HCT116 (cell line): ENCODE results near the gene PVRIG. TPM values are rescaled to one million over a fixed set of nuclear protein-coding genes. Genes with fewer than 3 reads are reported as not detected.
"Not testable (repeated sequence)": the region's sequence is repeated elsewhere in the genome, so short reads cannot be mapped to it uniquely, and the experiment has no call there.

Source experiments
- ATAC-seq: fragments of 200-7000 bp; cut with Tn5 transposase; 2 replicates; pipeline ENCODE4 v1.9.1; 2020; ENCODE audit warnings: mild to moderate bottlenecking, moderate library complexity
- BruUV-seq: library from RNA; stranded (reverse); fragments of 400-500 nt; replicated peaks from 2 replicates; lab custom pipeline; 2021; lab: Mats Ljungman, UMichigan
- CTCF ChIA-PET: fragments of 300-600 bp; sonication (Branson Sonifier 250); formaldehyde crosslinking; loops from one replicate; lab custom pipeline; 2021; ENCODE audit warnings: antibody characterized with exemption; lab: Charles Lee
- POLR2A ChIA-PET: fragments of 300-600, 350-600 bp; sonication (Branson Sonifier 250); formaldehyde crosslinking; loops from one replicate; lab custom pipeline; 2021; ENCODE audit warnings: antibody characterized with exemption; lab: Charles Lee
- RAD21 ChIA-PET, 2 experiments: fragments of 300-600 bp; sonication (Branson Sonifier 250); formaldehyde crosslinking; loops; one replicate each; lab custom pipeline; 2023; ENCODE audit warnings: low total read pairs in 2 of 2; ENCODE audit not compliant: uncharacterized antibody in 2 of 2, unreplicated experiment in 2 of 2, low non-redundant PET in 1 of 2; lab: Charles Lee
- DNase-seq: peaks from one replicate; pipeline ENCODE4 v3.0.0-alpha.2; 2010; ENCODE audit warnings: low read depth, low spot score
- H2AFZ ChIP-seq: fragments of 200-600 bp; shearing (Covaris generic), sonication (generic); 2 replicates; pipeline ENCODE4 v1.6.1; 2017; ENCODE audit warnings: low read depth, mixed run types, mixed read lengths, antibody characterized with exemption, low read length; ENCODE audit not compliant: poor library complexity, severe bottlenecking
- H3K27ac ChIP-seq: 2 replicates; pipeline ENCODE4 v1.5.1; 2012; ENCODE audit warnings: low read depth, low read length
- H3K27me3 ChIP-seq: fragments of 200-600 bp; sonication (generic); 2 replicates; pipeline ENCODE4 v1.6.1; 2016; ENCODE audit warnings: mixed run types, low read length, mixed read lengths; ENCODE audit not compliant: insufficient read depth
- H3K36me3 ChIP-seq, 2 experiments: fragments of 200-500 bp in 1 of 2; fragments of 200-600 bp in 1 of 2; sonication (Bioruptor generic) in 1 of 2; sonication (generic) in 1 of 2; 2 replicates each; pipeline versions ENCODE4 v1.5.1 to v1.6.1; 2014 to 2016; ENCODE audit warnings: low read length in 2 of 2, inconsistent platforms in 1 of 2, mixed read lengths in 1 of 2, mixed run types in 1 of 2; ENCODE audit not compliant: insufficient read depth in 2 of 2, control insufficient read depth in 1 of 2
- H3K4me1 ChIP-seq, 2 experiments: fragments of 200-600 bp in 1 of 2; sonication (generic) in 1 of 2; 2 replicates each; pipeline versions ENCODE4 v1.5.1 to v1.6.1; 2012 to 2017; ENCODE audit warnings: low read length in 2 of 2, inconsistent platforms in 1 of 2, mild to moderate bottlenecking in 1 of 2, mixed read lengths in 1 of 2, mixed run types in 1 of 2, moderate library complexity in 1 of 2; ENCODE audit not compliant: insufficient read depth in 2 of 2, control insufficient read depth in 1 of 2
- H3K4me2 ChIP-seq: fragments of 200-600 bp; sonication (generic); 2 replicates; pipeline ENCODE4 v1.6.1; 2017; ENCODE audit warnings: mixed run types, low read length, mixed read lengths
- H3K4me3 ChIP-seq, 2 experiments: fragments of 200-600 bp in 1 of 2; sonication (generic) in 1 of 2; replicated peaks in 1 of 2; 2 replicates each; pipeline ENCODE4 v1.5.1; 2011 to 2016; ENCODE audit warnings: low read length in 2 of 2, control low read depth in 1 of 2, low read depth in 1 of 2, mild to moderate bottlenecking in 1 of 2, mixed read lengths in 1 of 2, mixed run types in 1 of 2
- H3K79me2 ChIP-seq: fragments of 200-600 bp; sonication (generic); 2 replicates; pipeline ENCODE4 v1.6.1; 2017; ENCODE audit warnings: mild to moderate bottlenecking, mixed run types, low read length, moderate library complexity, mixed read lengths; ENCODE audit not compliant: insufficient read depth
- H3K9ac ChIP-seq: fragments of 200-600 bp; sonication (generic); 2 replicates; pipeline ENCODE4 v1.6.1; 2016; ENCODE audit warnings: low read length, mixed read lengths
- H3K9me2 ChIP-seq: fragments of 200-600 bp; sonication (generic), shearing (Covaris generic); 2 replicates; pipeline ENCODE4 v1.6.1; 2017; ENCODE audit warnings: mixed run types, mild to moderate bottlenecking, moderate library complexity; ENCODE audit not compliant: insufficient read depth
- H3K9me3 ChIP-seq, 2 experiments: fragments of 200-500 bp in 1 of 2; fragments of 200-600 bp in 1 of 2; sonication (Bioruptor generic) in 1 of 2; sonication (generic) in 1 of 2; 2 replicates each; pipeline ENCODE4 v1.6.1; 2014 to 2017; ENCODE audit warnings: low read length in 2 of 2, mixed read lengths in 2 of 2, inconsistent platforms in 1 of 2, low read depth in 1 of 2, mild to moderate bottlenecking in 1 of 2, mixed run types in 1 of 2, moderate library complexity in 1 of 2; ENCODE audit not compliant: control insufficient read depth in 1 of 2, insufficient read depth in 1 of 2
- H4K20me1 ChIP-seq: fragments of 200-600 bp; sonication (generic), shearing (Covaris generic); 2 replicates; pipeline ENCODE4 v1.6.1; 2017; ENCODE audit warnings: mixed run types, mild to moderate bottlenecking, moderate library complexity; ENCODE audit not compliant: insufficient read depth
- ATF3 ChIP-seq: IDR thresholded peaks from 2 replicates; pipeline ENCODE4 v1.6.1; 2012
- CBX3 ChIP-seq: IDR thresholded peaks from 2 replicates; pipeline ENCODE4 v1.6.1; 2012; ENCODE audit warnings: low read depth
- CEBPB ChIP-seq: IDR thresholded peaks from 2 replicates; pipeline ENCODE4 v1.6.1; 2012; ENCODE audit warnings: low read depth
- ELF1 ChIP-seq: IDR thresholded peaks from 2 replicates; pipeline ENCODE4 v1.6.1; 2012; ENCODE audit warnings: low read depth, borderline replicate concordance
- EZH2phosphoT487 ChIP-seq: fragments of 200-600 bp; IDR thresholded peaks from 2 replicates; pipeline ENCODE4 v1.6.1; 2018; ENCODE audit warnings: antibody characterized with exemption, borderline replicate concordance
- RAD21 ChIP-seq: IDR thresholded peaks from 2 replicates; pipeline ENCODE4 v1.6.1; 2012; ENCODE audit warnings: low read depth, mild to moderate bottlenecking
- REST ChIP-seq: IDR thresholded peaks from 2 replicates; pipeline ENCODE4 v1.6.1; 2012; ENCODE audit warnings: low read depth
- SP1 ChIP-seq: IDR thresholded peaks from 2 replicates; pipeline ENCODE4 v1.6.1; 2012; ENCODE audit warnings: low read depth
- YY1 ChIP-seq: IDR thresholded peaks from 2 replicates; pipeline ENCODE4 v1.6.1; 2011; ENCODE audit warnings: low read length, low read depth, moderate library complexity, mild to moderate bottlenecking; ENCODE audit not compliant: insufficient replicate concordance; ENCODE audit errors: extremely low read depth
- ZNF274 ChIP-seq: fragments of 200-500 bp; sonication (Bioruptor generic); IDR thresholded peaks from 2 replicates; pipeline ENCODE4 v1.6.1; 2014; ENCODE audit warnings: mild to moderate bottlenecking, low read depth, low read length, inconsistent platforms
- intact Hi-C: fragments of 100-400 bp; cut with micrococcal nuclease; formaldehyde crosslinking; loops from 2 replicates; pipeline ENCODE4 v1.10.0; 2022
- total RNA-seq: library from RNA; stranded (reverse); gene quantifications from one replicate; pipeline ENCODE4 v1.2.1, GENCODE V29; 2021; ENCODE audit not compliant: unreplicated experiment
- TF ChIP-seq, protein P1 (sequence below): IDR thresholded peaks from 2 replicates; pipeline ENCODE4 v1.6.1; 2011; ENCODE audit warnings: mild to moderate bottlenecking, low read length, moderate library complexity; ENCODE audit not compliant: insufficient replicate concordance; ENCODE audit errors: extremely low read depth

Gene PVRIG
- total RNA-seq, 1 experiment from 2014 or later: 0.30 TPM

DNA sequence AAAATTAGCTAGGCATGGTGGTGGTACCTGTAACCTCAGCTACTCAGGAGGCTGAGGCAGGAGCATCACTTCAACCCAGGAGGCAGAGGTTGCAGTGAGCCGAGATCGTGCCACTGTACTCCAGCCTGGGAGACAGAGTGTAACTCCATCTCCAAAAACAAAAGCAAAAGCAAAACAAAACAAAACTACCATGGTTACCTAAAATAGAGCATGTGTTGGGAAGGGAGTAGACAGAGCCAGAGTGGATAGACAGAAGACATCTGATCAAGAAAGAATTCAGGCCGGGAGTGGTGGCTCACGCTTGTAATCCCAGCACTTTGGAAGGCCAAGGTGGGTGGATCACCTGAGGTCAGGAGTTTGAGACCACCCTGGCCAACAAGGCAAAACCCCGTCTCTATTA, 46.1 kb downstream of the PVRIG start:
- H3K36me3 ChIP-seq, CTCF ChIA-PET, POLR2A ChIA-PET, H2AFZ ChIP-seq, BruUV-seq, RAD21 ChIA-PET, H4K20me1 ChIP-seq, H3K27me3 ChIP-seq, H3K9ac ChIP-seq, intact Hi-C loops, DNase-seq, ATAC-seq, H3K9me2 ChIP-seq, H3K9me3 ChIP-seq: not testable (repeated sequence)
- peak overlapping the region; percentile 81 for H3K4me2 ChIP-seq
- peaks cover 13% of the 10 kb centered on the region; the same call in 1 of the 2 replicates for H3K79me2 ChIP-seq
- H3K4me1 ChIP-seq: peaks cover 53 to 68% of the 10 kb centered on the region in 2 experiments
- peak overlapping the region; percentile 75 for H3K27ac ChIP-seq
- H3K4me3 ChIP-seq: 0 out of 4 replicates have a peak overlapping the region, but pooled peaks of 1 of the 2 experiments have one; percentile 44

GRCh38 chr7:100266576-100267354, 47.0 kb downstream of the PVRIG start:
- ChIA-PET CTCF (no interaction called here), RAD21 (no interaction called here), POLR2A (no interaction called here)
- H3K9me3 ChIP-seq: no peaks in the 10 kb centered on the region
- 0 out of 2 replicates have a peak overlapping the region, but pooled peaks have one; percentile 10 for H3K4me2 ChIP-seq
- no peaks in the 10 kb centered on the region for H3K36me3 ChIP-seq
- DNase-seq (no peak), ATAC-seq (no peak)
- no peak overlapping the region for H3K4me3 ChIP-seq
- peaks cover 53 to 72% of the 10 kb centered on the region in 2 experiments for H3K4me1 ChIP-seq
- intact Hi-C loops: no loop called here
- H3K9me2 ChIP-seq: no peaks in the 10 kb centered on the region
- BruUV-seq: no TSS peak
- no peaks in the 10 kb centered on the region for H3K27me3 ChIP-seq
- H4K20me1 ChIP-seq: no peaks in the 10 kb centered on the region
- H3K79me2 ChIP-seq: peaks cover 13% of the 10 kb centered on the region; the same call in 1 of the 2 replicates
- H3K9ac ChIP-seq: no peak overlapping the region
- no peak overlapping the region for H2AFZ ChIP-seq
- no peak overlapping the region for H3K27ac ChIP-seq
- TF ChIP-seq SP1: no peak
- no peak for TF ChIP-seq ELF1
- TF ChIP-seq ZNF274: no peak
- no peak for TF ChIP-seq ATF3
- TF ChIP-seq REST: no peak
- TF ChIP-seq EZH2phosphoT487: no peak
- no peak for TF ChIP-seq YY1
- TF ChIP-seq RAD21: no peak
- TF ChIP-seq CEBPB: no peak
- no peak for TF ChIP-seq CBX3
- TF ChIP-seq, protein P1, sequence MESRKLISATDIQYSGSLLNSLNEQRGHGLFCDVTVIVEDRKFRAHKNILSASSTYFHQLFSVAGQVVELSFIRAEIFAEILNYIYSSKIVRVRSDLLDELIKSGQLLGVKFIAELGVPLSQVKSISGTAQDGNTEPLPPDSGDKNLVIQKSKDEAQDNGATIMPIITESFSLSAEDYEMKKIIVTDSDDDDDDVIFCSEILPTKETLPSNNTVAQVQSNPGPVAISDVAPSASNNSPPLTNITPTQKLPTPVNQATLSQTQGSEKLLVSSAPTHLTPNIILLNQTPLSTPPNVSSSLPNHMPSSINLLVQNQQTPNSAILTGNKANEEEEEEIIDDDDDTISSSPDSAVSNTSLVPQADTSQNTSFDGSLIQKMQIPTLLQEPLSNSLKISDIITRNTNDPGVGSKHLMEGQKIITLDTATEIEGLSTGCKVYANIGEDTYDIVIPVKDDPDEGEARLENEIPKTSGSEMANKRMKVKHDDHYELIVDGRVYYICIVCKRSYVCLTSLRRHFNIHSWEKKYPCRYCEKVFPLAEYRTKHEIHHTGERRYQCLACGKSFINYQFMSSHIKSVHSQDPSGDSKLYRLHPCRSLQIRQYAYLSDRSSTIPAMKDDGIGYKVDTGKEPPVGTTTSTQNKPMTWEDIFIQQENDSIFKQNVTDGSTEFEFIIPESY: no peak
